ENCODE measurements around the gene NONO.
A peak's percentile ranks its signal among the peaks of the same experiment; 100 is the strongest.
"Not testable (repeated sequence)": the region's sequence is repeated elsewhere in the genome, so short reads cannot be mapped to it uniquely, and the experiment has no call there.

The NONO gene

GRCh38 chrX:71285929-71286328 lies 2.5 kb downstream of the NONO start:
- no peak for DNase-seq (ENCODE audit: low read depth)

GRCh38 chrX:71291381-71291780 lies 7.9 kb downstream of the NONO start:
- no peak for DNase-seq (ENCODE audit: low read depth)

- peak; percentile 66 for DNase-seq (ENCODE audit: low read depth)
Observed at GRCh38 chrX:71292669-71293365, 9.4 kb downstream of the NONO start.

GRCh38 chrX:71296806-71297205 lies 13.4 kb downstream of the NONO start:
- no peak for DNase-seq (ENCODE audit: low read depth)

GRCh38 chrX:71298119-71298518 lies 14.7 kb downstream of the NONO start:
- DNase-seq (ENCODE audit: low read depth): no peak

GRCh38 chrX:71300064-71300463 lies 16.6 kb downstream of the NONO start:
- not testable (repeated sequence) for DNase-seq (ENCODE audit: low read depth)

- DNase-seq (ENCODE audit: low read depth): not testable (repeated sequence)
Observed at GRCh38 chrX:71300495-71300894, 17.1 kb downstream of the NONO start.

- peak; percentile 25 for DNase-seq (ENCODE audit: low read depth)
Observed at GRCh38 chrX:71301195-71301924, 17.9 kb downstream of the NONO start, which contains the start of gene ITGB1BP2. TSS of gene ITGB1BP2 (plus strand) at chrX:71301750. CDS start at chrX:71301807, 57 bp downstream.

GRCh38 chrX:71302461-71303213 lies 19.2 kb downstream of the NONO start:
- DNase-seq (ENCODE audit: low read depth): peak; percentile 57

GRCh38 chrX:71304561-71304960 lies 21.1 kb downstream of the NONO start:
- no peak for DNase-seq (ENCODE audit: low read depth)

- peak; percentile 36 for DNase-seq (ENCODE audit: low read depth)
Observed at GRCh38 chrX:71315917-71316316, 32.5 kb downstream of the NONO start.

GRCh38 chrX:71316959-71317358 lies 33.5 kb downstream of the NONO start:
- not testable (repeated sequence) for DNase-seq (ENCODE audit: low read depth)

- DNase-seq (ENCODE audit: low read depth): no peak
Observed at GRCh38 chrX:71320126-71320525, 36.7 kb downstream of the NONO start.

GRCh38 chrX:71321731-71322130 lies 38.3 kb downstream of the NONO start:
- DNase-seq (ENCODE audit: low read depth): no peak

GRCh38 chrX:71324452-71324851 lies 41.0 kb downstream of the NONO start:
- DNase-seq (ENCODE audit: low read depth): not testable (repeated sequence)

GRCh38 chrX:71326394-71326793 lies 43.0 kb downstream of the NONO start:
- no peak for DNase-seq (ENCODE audit: low read depth)

GRCh38 chrX:71349151-71349665 lies 65.8 kb downstream of the NONO start:
- peak; percentile 2 for DNase-seq (ENCODE audit: low read depth)

- not testable (repeated sequence) for DNase-seq (ENCODE audit: low read depth)
Observed at GRCh38 chrX:71349867-71350266, 66.4 kb downstream of the NONO start.

All from ELR (cell line).